RWPE2 (cell line): Measurements from ENCODE around the gene APOBEC2.

Source experiments
- ATAC-seq: fragments of 200-7000 bp; cut with Tn5 transposase; 3 replicates; pipeline ENCODE4 v1.9.1; 2021; ENCODE audit warnings: low read depth
- DNase-seq: peaks from one replicate; pipeline ENCODE4 v3.0.0-alpha.2; 2020; ENCODE audit warnings: low spot score
- H3K27ac ChIP-seq: fragments of 450-650 bp; 2 replicates; pipeline ENCODE4 v1.5.1; 2017; ENCODE audit warnings: mild to moderate bottlenecking; ENCODE audit not compliant: poor library complexity, severe bottlenecking
- H3K27me3 ChIP-seq: fragments of 250-450 bp; sonication (Bioruptor Pico); 2 replicates; pipeline ENCODE4 v1.5.1; 2021; ENCODE audit warnings: mild to moderate bottlenecking, moderate library complexity; ENCODE audit not compliant: insufficient read depth, poor library complexity, severe bottlenecking
- H3K36me3 ChIP-seq: fragments of 250-450 bp; sonication (Bioruptor Pico); 2 replicates; pipeline ENCODE4 v1.5.1; 2020; ENCODE audit warnings: low read depth, mild to moderate bottlenecking, moderate library complexity
- H3K4me1 ChIP-seq: fragments of 250-450 bp; sonication (Bioruptor Pico); 2 replicates; pipeline ENCODE4 v1.5.1; 2021; ENCODE audit warnings: mild to moderate bottlenecking, moderate library complexity; ENCODE audit not compliant: insufficient read depth, poor library complexity, severe bottlenecking
- H3K4me3 ChIP-seq: fragments of 250-450 bp; sonication (Bioruptor Pico); 2 replicates; pipeline ENCODE4 v1.5.1; 2021; ENCODE audit warnings: mild to moderate bottlenecking, moderate library complexity; ENCODE audit not compliant: severe bottlenecking
- H3K9me3 ChIP-seq: fragments of 250-450 bp; sonication (Bioruptor Pico); 2 replicates; pipeline ENCODE4 v1.5.1; 2021; ENCODE audit warnings: mild to moderate bottlenecking, moderate library complexity; ENCODE audit not compliant: severe bottlenecking
- CTCF ChIP-seq: fragments of 450-650 bp; IDR thresholded peaks from one replicate; pipeline ENCODE4 v1.5.1; 2017; ENCODE audit warnings: mild to moderate bottlenecking, moderate library complexity; ENCODE audit not compliant: poor library complexity, severe bottlenecking

The APOBEC2 gene

GRCh38 chr6:41039060-41039998 is 13.7 kb upstream of the APOBEC2 start, which contains the start of gene UNC5CL:
UNC5CL (minus strand) TSS chr6:41039221; CDS start chr6:41035074, 4,147 bp downstream.
- H3K4me1 ChIP-seq: peaks cover 43% of the 10 kb centered on the region
- DNase-seq (no peak), ATAC-seq (peak; percentile 16; the same call in 1 of the 3 replicates)
- peak; percentile 62 for TF ChIP-seq CTCF
- H3K36me3 ChIP-seq: no peaks in the 10 kb centered on the region
- no peaks in the 10 kb centered on the region for H3K27me3 ChIP-seq
- H3K27ac ChIP-seq: peak within 1 kb of the TSS; percentile 23
- H3K9me3 ChIP-seq: no peaks in the 10 kb centered on the region
- H3K4me3 ChIP-seq: no peak within 1 kb of the TSS

- H3K27me3 ChIP-seq: no peaks in the 10 kb centered on the region
- no peak for DNase-seq
- peaks cover 43% of the 10 kb centered on the region for H3K4me1 ChIP-seq
- no peak for TF ChIP-seq CTCF
- peak overlapping the region; percentile 23 for H3K27ac ChIP-seq
- no peaks in the 10 kb centered on the region for H3K9me3 ChIP-seq
- peak; percentile 66 for ATAC-seq
- H3K4me3 ChIP-seq: no peak overlapping the region
- no peaks in the 10 kb centered on the region for H3K36me3 ChIP-seq
These were observed 12.7 kb upstream of the APOBEC2 start for GRCh38 chr6:41040101-41040939.

- Histone ChIP-seq H3K27me3 (no peaks in the 10 kb centered on the region), H3K27ac (peak overlapping the region; percentile 23), H3K9me3 (no peaks in the 10 kb centered on the region), H3K36me3 (no peaks in the 10 kb centered on the region), H3K4me3 (no peak overlapping the region), H3K4me1 (peaks cover 41% of the 10 kb centered on the region)
- DNase-seq (no peak), ATAC-seq (no peak)
- TF ChIP-seq CTCF: no peak
These were observed 12.0 kb upstream of the APOBEC2 start for GRCh38 chr6:41040940-41041536.

- Histone ChIP-seq H3K36me3 (no peaks in the 10 kb centered on the region), H3K27me3 (no peaks in the 10 kb centered on the region), H3K9me3 (no peaks in the 10 kb centered on the region), H3K4me1 (peaks cover 26% of the 10 kb centered on the region), H3K27ac (no peak within 1 kb of the TSS), H3K4me3 (no peak within 1 kb of the TSS)
- ATAC-seq (no peak), DNase-seq (no peak)
- no peak for TF ChIP-seq CTCF
These were observed 10.6 kb upstream of the APOBEC2 start, which contains the start of gene TSPO2 for GRCh38 chr6:41042226-41043055. TSPO2 (plus strand) TSS chr6:41042467; CDS start chr6:41042986, 519 bp downstream.
